ENCODE data around the gene NKAIN1.
"Not testable (repeated sequence)": the region's sequence is repeated elsewhere in the genome, so short reads cannot be mapped to it uniquely, and the experiment has no call there.

Gene NKAIN1

DNA sequence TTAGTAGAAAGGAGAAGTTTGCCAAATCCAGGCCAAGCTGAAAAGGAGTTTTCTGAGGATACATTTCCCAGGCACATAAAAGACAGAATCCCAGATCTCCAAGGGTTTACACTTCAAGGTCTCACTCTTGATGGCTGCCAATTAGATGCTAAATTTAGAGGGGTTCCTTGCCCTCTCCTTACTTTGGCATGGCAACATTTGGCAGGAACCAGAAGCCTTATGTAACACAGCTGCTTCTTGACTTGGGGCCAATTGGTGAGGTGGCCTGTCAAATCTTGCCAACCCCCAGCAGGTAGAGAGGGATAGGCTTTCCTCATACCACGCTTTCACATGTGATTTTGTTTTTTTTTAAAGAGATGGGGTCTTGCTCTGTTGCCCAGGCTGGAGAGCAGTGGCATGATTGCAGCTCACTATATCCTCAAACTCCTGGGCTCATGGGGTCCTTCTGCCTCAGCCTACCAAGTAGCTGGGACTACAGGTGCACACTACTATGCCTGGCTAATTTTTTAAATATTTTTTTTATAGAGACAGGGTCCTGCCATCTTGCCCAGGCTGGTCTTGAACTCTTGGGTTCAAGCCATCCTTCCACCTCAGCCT, 25.2 kb upstream of the NKAIN1 start:
- TF ChIP-seq, protein P1, sequence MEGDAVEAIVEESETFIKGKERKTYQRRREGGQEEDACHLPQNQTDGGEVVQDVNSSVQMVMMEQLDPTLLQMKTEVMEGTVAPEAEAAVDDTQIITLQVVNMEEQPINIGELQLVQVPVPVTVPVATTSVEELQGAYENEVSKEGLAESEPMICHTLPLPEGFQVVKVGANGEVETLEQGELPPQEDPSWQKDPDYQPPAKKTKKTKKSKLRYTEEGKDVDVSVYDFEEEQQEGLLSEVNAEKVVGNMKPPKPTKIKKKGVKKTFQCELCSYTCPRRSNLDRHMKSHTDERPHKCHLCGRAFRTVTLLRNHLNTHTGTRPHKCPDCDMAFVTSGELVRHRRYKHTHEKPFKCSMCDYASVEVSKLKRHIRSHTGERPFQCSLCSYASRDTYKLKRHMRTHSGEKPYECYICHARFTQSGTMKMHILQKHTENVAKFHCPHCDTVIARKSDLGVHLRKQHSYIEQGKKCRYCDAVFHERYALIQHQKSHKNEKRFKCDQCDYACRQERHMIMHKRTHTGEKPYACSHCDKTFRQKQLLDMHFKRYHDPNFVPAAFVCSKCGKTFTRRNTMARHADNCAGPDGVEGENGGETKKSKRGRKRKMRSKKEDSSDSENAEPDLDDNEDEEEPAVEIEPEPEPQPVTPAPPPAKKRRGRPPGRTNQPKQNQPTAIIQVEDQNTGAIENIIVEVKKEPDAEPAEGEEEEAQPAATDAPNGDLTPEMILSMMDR (IDR thresholded peaks at IDR 0.05; ENCODE audit: extremely low read depth, insufficient read depth, missing control alignments): no peak
- in situ Hi-C loops (cut with MboI; ENCODE audit: low pct_unique_long_range_greater_than_20kb, low sequenced_read_pairs, unreplicated experiment): no loop called here
- no peak for DNase-seq (ENCODE audit: low spot score)

DNA sequence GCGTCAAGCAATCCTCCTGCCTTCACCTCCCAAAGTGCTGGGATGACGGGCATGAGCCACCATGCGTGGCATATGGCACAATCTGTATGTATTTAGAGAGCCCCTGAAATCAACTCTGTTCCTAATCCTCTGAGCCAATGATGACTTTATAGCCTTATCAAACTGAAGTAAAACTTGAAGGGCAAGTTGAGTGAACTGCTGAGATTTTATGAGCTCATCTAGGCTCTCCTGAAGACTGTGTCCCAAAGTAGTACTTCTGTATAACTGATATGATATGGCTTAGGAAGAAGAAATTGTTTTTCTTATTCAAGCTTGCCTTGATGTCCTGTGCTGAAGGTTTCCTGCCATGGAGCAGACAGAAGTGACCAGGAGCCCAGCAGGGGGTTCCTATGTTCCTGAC, 23.7 kb upstream of the NKAIN1 start:
- TF ChIP-seq, protein P1 (IDR thresholded peaks at IDR 0.05; ENCODE audit: extremely low read depth, insufficient read depth, missing control alignments): no peak
- in situ Hi-C loops (cut with MboI; ENCODE audit: low pct_unique_long_range_greater_than_20kb, low sequenced_read_pairs, unreplicated experiment): no loop called here
- no peak for DNase-seq (ENCODE audit: low spot score)

- DNase-seq (ENCODE audit: low spot score); in situ Hi-C loops (cut with MboI; ENCODE audit: low pct_unique_long_range_greater_than_20kb, low sequenced_read_pairs, unreplicated experiment): not testable (repeated sequence)
Observed at GRCh38 chr1:31262393-31262792, 22.7 kb upstream of the NKAIN1 start.

- TF ChIP-seq, protein P1 (IDR thresholded peaks at IDR 0.05; ENCODE audit: extremely low read depth, insufficient read depth, missing control alignments): no peak
- no peak for DNase-seq (ENCODE audit: low spot score)
- in situ Hi-C loops (cut with MboI; ENCODE audit: low pct_unique_long_range_greater_than_20kb, low sequenced_read_pairs, unreplicated experiment): no loop called here
Observed at GRCh38 chr1:31261916-31262315, 22.2 kb upstream of the NKAIN1 start.

GRCh38 chr1:31259746-31260145, 20.1 kb upstream of the NKAIN1 start:
- TF ChIP-seq, protein P1 (IDR thresholded peaks at IDR 0.05; ENCODE audit: extremely low read depth, insufficient read depth, missing control alignments): no peak
- DNase-seq (ENCODE audit: low spot score): no peak
- in situ Hi-C loops (cut with MboI; ENCODE audit: low pct_unique_long_range_greater_than_20kb, low sequenced_read_pairs, unreplicated experiment): no loop called here

GRCh38 chr1:31258581-31258980, 18.9 kb upstream of the NKAIN1 start:
- in situ Hi-C loops (cut with MboI; ENCODE audit: low pct_unique_long_range_greater_than_20kb, low sequenced_read_pairs, unreplicated experiment): no loop called here
- TF ChIP-seq, protein P1 (IDR thresholded peaks at IDR 0.05; ENCODE audit: extremely low read depth, insufficient read depth, missing control alignments): no peak

DNA sequence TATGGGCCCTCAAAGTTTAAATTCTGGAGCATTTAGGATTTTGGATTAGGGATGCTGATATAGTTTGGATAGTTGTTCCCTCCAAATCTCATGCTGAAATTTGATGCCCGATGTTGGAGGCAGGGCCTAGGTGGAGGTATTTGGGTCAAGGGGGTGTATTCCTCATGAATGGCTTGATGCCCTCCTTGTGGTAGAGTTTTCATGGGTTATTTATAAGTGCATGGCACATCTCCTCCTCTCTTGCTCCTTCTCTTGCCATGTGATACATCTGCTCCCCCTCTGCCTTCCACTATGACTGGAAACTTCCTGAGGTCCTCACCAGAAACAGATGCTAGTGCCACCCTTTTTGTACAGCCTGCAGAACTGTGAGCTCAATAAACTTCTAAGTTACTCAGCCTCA, 17.5 kb upstream of the NKAIN1 start:
- no peak for DNase-seq (ENCODE audit: low spot score)
- in situ Hi-C loops (cut with MboI; ENCODE audit: low pct_unique_long_range_greater_than_20kb, low sequenced_read_pairs, unreplicated experiment): no loop called here
- TF ChIP-seq, protein P1 (IDR thresholded peaks at IDR 0.05; ENCODE audit: extremely low read depth, insufficient read depth, missing control alignments): no peak

More at GRCh38 chr1:31258581-31258980, 18.9 kb upstream of the NKAIN1 start:
- no peak for DNase-seq (ENCODE audit: low spot score)

Measured in GM13977 (cell line).